Left lung (tissue), 10 donors: ENCODE results near the gene PNPLA2. TPM values are rescaled to one million over a fixed set of nuclear protein-coding genes. Genes with fewer than 3 reads are reported as not detected.

Experiments
- ATAC-seq: fragments of 200-7000 bp; cut with Tn5 transposase; one replicate; pipeline ENCODE4 v1.9.1; 2020; ENCODE audit warnings: moderate library complexity
- DNase-seq, 4 donors: peaks; one replicate each; pipeline ENCODE4 v3.0.0-alpha.2; 2013 to 2020
- H3K27ac ChIP-seq, 2 donors: fragments of 200-600 bp; sonication (generic) in 1 of 2; one replicate each; pipeline versions ENCODE4 v1.5.0 to v1.8.0; 2020 to 2021
- H3K27me3 ChIP-seq, 2 donors: fragments of 200-600 bp; sonication (generic) in 1 of 2; one replicate each; pipeline versions ENCODE4 v1.5.0 to v1.8.0; 2020 to 2021
- H3K36me3 ChIP-seq, 2 donors: fragments of 200-600 bp; sonication (generic) in 1 of 2; one replicate each; pipeline versions ENCODE4 v1.5.0 to v1.8.0; 2020 to 2021
- H3K4me1 ChIP-seq, 2 donors: fragments of 200-600 bp; one replicate each; pipeline ENCODE4 v1.8.0; 2021
- H3K4me3 ChIP-seq, 2 donors: fragments of 200-600 bp; sonication (generic) in 1 of 2; one replicate each; pipeline versions ENCODE4 v1.5.0 to v1.8.0; 2020 to 2021; ENCODE audit warnings: mild to moderate bottlenecking in 1 of 2
- H3K9me3 ChIP-seq, 2 donors: fragments of 200-600 bp; sonication (generic) in 1 of 2; one replicate each; pipeline versions ENCODE4 v1.5.0 to v1.8.0; 2020 to 2021
- CTCF ChIP-seq, 2 donors: fragments of 200-600 bp; sonication (generic) in 1 of 2; IDR thresholded peaks; one replicate each; pipeline versions ENCODE4 v1.5.0 to v1.8.0; 2021; ENCODE audit warnings: antibody characterized with exemption in 2 of 2
- intact Hi-C, 2 donors: fragments of 100-400 bp; cut with DNase I; formaldehyde crosslinking; loops; one replicate each; pipeline versions ENCODE4 v1.11.2 to v1.14.2; 2022
- polyA plus RNA-seq, 6 donors: library from polyadenylated mRNA; unstranded; fragments of 120-200 nt; gene quantifications; one replicate each; pipeline ENCODE4 v1.2.1, GENCODE V29; 2013; ENCODE audit not compliant: insufficient read length in 6 of 6
- total RNA-seq, 2 donors: library from RNA; stranded (reverse); fragmentation: NEBNext Ultra II Directional; extraction: Animal tissue kit (Norgen Biotek cat#: 25700); gene quantifications; one replicate each; pipeline ENCODE4 v1.2.1, GENCODE V29; 2021
- donor health status: DM: no; HTN: yes; CAD: no.
- donor health status: DM: no; HTN: no; CAD: no.

The PNPLA2 gene
- total and polyA plus RNA-seq, 8 donors: 29.9 to 128 (median 40.4) TPM

GRCh38 chr11:795634-796564 lies 22.8 kb upstream of the PNPLA2 start:
- ATAC-seq (peak; percentile 75), DNase-seq (peak; percentile 68 to 90 (median 86))
- Histone ChIP-seq H3K4me3 (peak overlapping the region; percentile 75 to 89), H3K9me3 (no peaks in the 10 kb centered on the region), H3K27me3 (no peaks in the 10 kb centered on the region), H3K4me1 (peaks cover 20 to 42% of the 10 kb centered on the region in 2 donors), H3K36me3 (peaks cover 0 to 51% of the 10 kb centered on the region in 2 donors), H3K27ac (peak overlapping the region; percentile 67 to 85)
- TF ChIP-seq CTCF (IDR thresholded peaks at IDR 0.05): no peak
- intact Hi-C loops: no loop called here

- Histone ChIP-seq H3K4me1 (peaks cover 20 to 42% of the 10 kb centered on the region in 2 donors), H3K27me3 (no peaks in the 10 kb centered on the region), H3K36me3 (peaks cover 0 to 51% of the 10 kb centered on the region in 2 donors), H3K27ac (peak overlapping the region; percentile 67 to 85), H3K9me3 (no peaks in the 10 kb centered on the region), H3K4me3 (peak overlapping the region; percentile 75 to 89)
- intact Hi-C loops: no loop called here
- DNase-seq (peak in 1 of 4 donors; percentile 81), ATAC-seq (no peak)
- no peak for TF ChIP-seq CTCF (IDR thresholded peaks at IDR 0.05)
Measured at GRCh38 chr11:796565-797295, 22.0 kb upstream of the PNPLA2 start.

GRCh38 chr11:797296-798092 lies 21.2 kb upstream of the PNPLA2 start:
- TF ChIP-seq CTCF (IDR thresholded peaks at IDR 0.05): no peak
- intact Hi-C loops: no loop called here
- Histone ChIP-seq H3K36me3 (peaks cover 0 to 51% of the 10 kb centered on the region in 2 donors), H3K27ac (peak overlapping the region; percentile 67 to 85), H3K4me3 (peak overlapping the region; percentile 75 to 89), H3K4me1 (peaks cover 20 to 42% of the 10 kb centered on the region in 2 donors), H3K27me3 (no peaks in the 10 kb centered on the region), H3K9me3 (no peaks in the 10 kb centered on the region)
- DNase-seq: peak; percentile 76 to 91 (median 82)
- ATAC-seq: peak; percentile 56

GRCh38 chr11:798093-798713 lies 20.5 kb upstream of the PNPLA2 start, which contains the start of gene SLC25A22:
SLC25A22 (minus strand) TSS chr11:798281; CDS start chr11:795006, 3,275 bp downstream.
- Histone ChIP-seq H3K9me3 (no peaks in the 10 kb centered on the region), H3K36me3 (peaks cover 0 to 46% of the 10 kb centered on the region in 2 donors), H3K4me1 (peaks cover 20 to 42% of the 10 kb centered on the region in 2 donors), H3K4me3 (peak within 1 kb of the TSS; percentile 75 to 89), H3K27me3 (no peaks in the 10 kb centered on the region), H3K27ac (peak within 1 kb of the TSS; percentile 67 to 85)
- intact Hi-C loops: no loop called here
- ATAC-seq (peak; percentile 73), DNase-seq (peak; percentile 76 to 97 (median 82))
- TF ChIP-seq CTCF (IDR thresholded peaks at IDR 0.05): peak; percentile 91 to 93
